ENCODE data around the gene ITPK1. TPM values are rescaled to one million over a fixed set of nuclear protein-coding genes. Genes with fewer than 3 reads are reported as not detected.

Gene ITPK1
- total RNA-seq (2021) (38.5 and 47.0 TPM in 2 replicates), Bru-seq, nascent RNA (percentile 57 among the genes with signal in this experiment), BruChase-seq, experiment 1, labeled RNA remaining after a 2-hour chase (percentile 53 among the genes with signal in this experiment), BruChase-seq, experiment 2, labeled RNA remaining after a 6-hour chase (percentile 59 among the genes with signal in this experiment)
- long read RNA-seq, full-length matches to known transcripts = 13 of 42 reads
- long read RNA-seq, partial matches to known transcripts = 11 of 42 reads
- long read RNA-seq, other reads (novel, unspliced or antisense) = 18 of 42 reads

GRCh38 chr14:93115821-93116675 is at the start of gene ITPK1:
ITPK1 (minus strand) TSS chr14:93115925; CDS start chr14:93115163, 762 bp downstream.
- Histone ChIP-seq H3K27ac (ENCODE audit: low read depth, low read length, poor library complexity, severe bottlenecking) (peak within 1 kb of the TSS; percentile 86), H3K9me3 (ENCODE audit: low read depth, low read length, poor library complexity, severe bottlenecking) (no peaks in the 10 kb centered on the region), H3K4me1 (ENCODE audit: insufficient read depth, low read length, poor library complexity, severe bottlenecking) (peaks cover 14% of the 10 kb centered on the region), H3K36me3 (ENCODE audit: insufficient read depth, low read length, poor library complexity, severe bottlenecking) (no peaks in the 10 kb centered on the region), H3K27me3 (replicated peaks; ENCODE audit: insufficient read depth, low read depth, low read length, poor library complexity) (no peaks in the 10 kb centered on the region), H3K4me3 (ENCODE audit: low read depth, low read length, poor library complexity, severe bottlenecking) (peak within 1 kb of the TSS; percentile 80)
- intact Hi-C loops (cut with micrococcal nuclease; ENCODE audit: unreplicated experiment) = no loop called here
- DNase-seq (ENCODE audit: low spot score) = peak; percentile 75
- POLR2A ChIA-PET (ENCODE audit: low non-redundant PET) = no interaction called here
- no peak; the same call in 1 of the 2 replicates for TF ChIP-seq CTCF (conservative IDR thresholded peaks at IDR 0.05; ENCODE audit: low read depth, low read length)
- no TSS peak for BruUV-seq (replicated peaks)
- CTCF ChIA-PET = interaction anchor here (1.0 kb wide), 1 partner anchor 69 kb away, joined by 6 read pairs; the partner anchor contains the start of genes LYSET and MOAP1

- CTCF ChIA-PET = interaction anchor here (1.4 kb wide), 1 partner anchor 50 kb away, joined by 11 read pairs; no protein-coding TSS in a partner anchor
- H3K4me3 ChIP-seq (ENCODE audit: low read depth, low read length, poor library complexity, severe bottlenecking) = no peak overlapping the region
- POLR2A ChIA-PET (ENCODE audit: low non-redundant PET) = no interaction called here
- DNase-seq (ENCODE audit: low spot score) = no peak
- no peak overlapping the region for H3K27ac ChIP-seq (ENCODE audit: low read depth, low read length, poor library complexity, severe bottlenecking)
- TF ChIP-seq CTCF (conservative IDR thresholded peaks at IDR 0.05; ENCODE audit: low read depth, low read length) = no peak
- no peak for TF ChIP-seq EZH2 (IDR thresholded peaks at IDR 0.05; ENCODE audit: borderline replicate concordance, low read depth, low read length, poor library complexity, severe bottlenecking)
- no peaks in the 10 kb centered on the region for H3K36me3 ChIP-seq (ENCODE audit: insufficient read depth, low read length, poor library complexity, severe bottlenecking)
- no peaks in the 10 kb centered on the region for H3K9me3 ChIP-seq (ENCODE audit: low read depth, low read length, poor library complexity, severe bottlenecking)
- intact Hi-C loops (cut with micrococcal nuclease; ENCODE audit: unreplicated experiment) = no loop called here
- H3K27me3 ChIP-seq (replicated peaks; ENCODE audit: insufficient read depth, low read depth, low read length, poor library complexity) = no peaks in the 10 kb centered on the region
- no peaks in the 10 kb centered on the region for H3K4me1 ChIP-seq (ENCODE audit: insufficient read depth, low read length, poor library complexity, severe bottlenecking)
- BruUV-seq (replicated peaks) = no TSS peak
Measured at GRCh38 chr14:93163564-93163963, 47.8 kb upstream of the ITPK1 start.

- POLR2A ChIA-PET (ENCODE audit: low non-redundant PET) = no interaction called here
- CTCF ChIA-PET = no interaction called here
- no peak for DNase-seq (ENCODE audit: low spot score)
- TF ChIP-seq CTCF (conservative IDR thresholded peaks at IDR 0.05; ENCODE audit: low read depth, low read length) (no peak), EZH2 (IDR thresholded peaks at IDR 0.05; ENCODE audit: borderline replicate concordance, low read depth, low read length, poor library complexity, severe bottlenecking) (no peak)
- Histone ChIP-seq H3K4me3 (ENCODE audit: low read depth, low read length, poor library complexity, severe bottlenecking) (no peak overlapping the region), H3K9me3 (ENCODE audit: low read depth, low read length, poor library complexity, severe bottlenecking) (no peaks in the 10 kb centered on the region), H3K27me3 (replicated peaks; ENCODE audit: insufficient read depth, low read depth, low read length, poor library complexity) (no peaks in the 10 kb centered on the region), H3K4me1 (ENCODE audit: insufficient read depth, low read length, poor library complexity, severe bottlenecking) (no peaks in the 10 kb centered on the region), H3K36me3 (ENCODE audit: insufficient read depth, low read length, poor library complexity, severe bottlenecking) (no peaks in the 10 kb centered on the region), H3K27ac (ENCODE audit: low read depth, low read length, poor library complexity, severe bottlenecking) (no peak overlapping the region)
- intact Hi-C loops (cut with micrococcal nuclease; ENCODE audit: unreplicated experiment) = no loop called here
- BruUV-seq (replicated peaks) = no TSS peak
Measured at GRCh38 chr14:93161411-93161940, 45.8 kb upstream of the ITPK1 start.

Data from A673 (cell line).